Nucleus accumbens (tissue), 56 donors: ENCODE data around the gene ANO2.
A peak's percentile ranks its signal among the peaks of the same experiment; 100 is the strongest.
"Not testable (repeated sequence)": the region's sequence is repeated elsewhere in the genome, so short reads cannot be mapped to it uniquely, and the experiment has no call there.

Experiments used
- DNase-seq, 56 donors: peaks; one replicate each; lab custom pipeline; 2025; lab: John Stamatoyannopoulos, UW

ANO2 gene

DNA sequence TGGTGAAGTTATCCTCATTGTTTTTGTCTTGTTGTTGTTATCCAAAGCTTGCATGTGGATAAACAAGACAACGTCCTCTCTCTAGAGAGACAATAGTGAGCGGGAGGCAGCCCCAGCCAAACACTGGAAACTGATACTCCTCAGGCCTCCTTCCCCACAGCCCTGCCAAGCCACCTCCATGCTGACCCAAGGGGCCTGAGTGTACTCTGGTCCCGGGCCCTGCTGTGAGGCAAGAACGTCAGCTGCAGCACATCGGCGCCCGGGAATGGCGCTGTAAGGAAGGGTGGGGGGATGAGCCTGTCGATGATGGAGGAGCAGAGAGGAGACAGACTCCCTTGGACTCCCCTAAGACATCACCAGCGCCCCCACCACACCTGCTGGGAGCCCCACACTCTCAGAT is 83.6 kb downstream of the ANO2 start:
- no peak for DNase-seq

DNA sequence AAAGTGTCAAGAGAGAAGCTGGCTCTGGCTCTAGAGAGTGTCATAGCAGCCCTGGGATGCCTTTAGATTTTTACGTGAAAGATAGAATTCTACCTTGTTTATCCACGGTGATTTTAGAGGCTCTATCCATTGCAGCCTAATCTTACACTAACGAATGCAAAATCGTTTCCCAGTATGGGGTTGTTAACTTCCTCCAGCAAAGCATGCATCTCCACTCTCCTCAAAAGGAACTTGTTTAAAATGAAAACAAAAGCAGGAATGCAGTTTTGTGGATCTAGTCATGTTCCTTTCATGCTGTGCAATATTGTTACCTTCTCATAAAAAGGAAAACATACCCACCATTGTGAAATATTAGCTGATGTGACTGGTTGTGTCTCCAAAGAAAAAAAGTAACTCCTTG is 88.4 kb downstream of the ANO2 start:
- DNase-seq: no peak

DNA sequence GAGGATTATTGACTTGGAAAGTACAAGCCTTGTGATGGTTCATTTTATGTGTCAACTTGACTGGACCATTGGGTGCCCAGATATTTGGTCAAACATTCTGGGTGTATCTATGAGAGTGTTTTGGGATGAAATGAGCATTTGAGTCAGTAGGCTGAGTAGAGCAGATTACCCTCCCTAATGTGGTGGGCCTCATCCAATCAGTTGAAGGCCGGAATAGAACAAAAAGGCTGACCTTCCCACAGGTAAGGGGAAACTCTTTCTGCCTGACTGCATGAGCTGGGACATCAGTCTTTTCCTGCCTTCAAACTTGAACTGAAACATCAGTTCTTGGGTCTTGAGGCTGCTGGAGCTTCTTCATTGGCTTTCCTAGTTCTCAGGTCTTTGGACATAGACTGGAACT is 98.1 kb downstream of the ANO2 start:
- DNase-seq: no peak

DNA sequence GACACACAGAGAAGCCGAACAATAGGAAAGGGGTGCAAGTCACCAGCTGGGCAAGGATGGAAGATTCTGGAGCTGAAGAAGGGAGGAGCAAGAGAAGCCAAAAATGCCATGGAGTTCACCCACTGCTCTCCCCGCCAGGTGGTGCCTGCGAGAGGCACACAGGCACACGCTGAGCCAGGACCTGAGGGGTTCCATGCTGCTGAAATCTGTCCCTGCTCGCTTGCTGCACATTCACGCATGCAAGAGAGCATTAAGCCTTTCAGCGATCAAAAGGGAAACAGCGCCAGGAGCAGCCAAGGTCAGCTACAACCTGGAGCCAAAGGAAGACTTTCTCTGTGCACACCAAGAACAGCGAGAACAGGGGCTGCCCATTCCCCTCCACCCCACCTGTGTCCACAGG is 104.1 kb downstream of the ANO2 start:
- no peak for DNase-seq

DNA sequence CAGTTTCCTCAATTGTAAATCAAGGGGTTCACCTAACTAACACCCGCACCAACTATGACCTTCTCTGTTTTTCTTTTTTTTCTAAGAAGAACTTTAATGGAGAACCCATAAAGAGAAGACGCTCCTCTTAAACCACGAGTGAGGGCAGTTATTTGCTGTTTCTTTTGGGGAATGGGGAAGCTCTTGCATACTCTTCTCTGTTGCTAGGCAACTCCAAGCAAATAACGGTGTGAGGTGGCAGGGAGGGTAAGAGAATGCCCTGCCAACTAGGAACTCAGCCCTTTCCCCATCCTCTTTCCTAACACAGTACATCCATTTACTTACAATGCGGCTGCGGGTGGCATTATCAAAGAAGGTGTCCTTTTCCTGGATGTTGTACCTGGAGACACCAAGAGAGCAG is 114.9 kb downstream of the ANO2 start:
- DNase-seq: no peak

DNA sequence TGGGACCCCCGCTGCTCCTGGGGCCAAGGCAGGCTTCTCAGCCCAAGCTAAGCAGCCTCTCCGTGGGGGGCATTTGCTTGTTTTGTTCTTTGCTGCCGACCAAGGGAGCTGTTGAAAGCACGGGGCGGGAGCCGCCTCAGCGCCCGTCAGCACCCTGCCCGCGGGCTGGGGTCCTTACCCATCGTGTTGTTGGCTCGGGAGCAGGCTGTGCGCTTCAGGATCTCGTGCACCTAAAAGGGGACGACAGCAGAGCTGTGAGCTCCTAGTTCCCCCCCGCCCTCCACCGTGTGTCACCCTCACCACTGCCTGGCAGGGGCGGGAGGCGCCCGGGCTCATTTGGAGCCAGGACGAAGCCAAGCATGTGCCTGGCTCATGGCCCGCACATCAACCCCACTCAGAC is 117.5 kb downstream of the ANO2 start:
- no peak for DNase-seq

DNA sequence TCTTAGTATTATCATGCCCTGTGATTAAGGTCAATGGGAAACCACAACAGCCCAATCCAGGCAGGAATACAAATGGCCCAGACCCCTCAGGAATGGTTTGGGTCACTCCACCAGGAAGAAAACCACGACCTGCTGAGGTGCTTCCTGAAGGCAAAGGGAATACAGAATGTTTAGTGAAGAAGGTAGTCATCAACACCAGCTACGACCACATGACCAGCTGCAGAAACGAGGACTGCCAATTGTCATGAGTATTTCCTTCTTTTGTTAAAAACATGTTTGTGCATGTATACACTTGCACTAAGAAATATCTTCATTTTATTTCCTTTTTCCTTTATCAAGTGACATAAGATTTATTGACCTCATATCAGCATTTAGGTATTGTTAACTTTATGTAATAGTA is 119.3 kb downstream of the ANO2 start:
- not testable (repeated sequence) for DNase-seq

DNA sequence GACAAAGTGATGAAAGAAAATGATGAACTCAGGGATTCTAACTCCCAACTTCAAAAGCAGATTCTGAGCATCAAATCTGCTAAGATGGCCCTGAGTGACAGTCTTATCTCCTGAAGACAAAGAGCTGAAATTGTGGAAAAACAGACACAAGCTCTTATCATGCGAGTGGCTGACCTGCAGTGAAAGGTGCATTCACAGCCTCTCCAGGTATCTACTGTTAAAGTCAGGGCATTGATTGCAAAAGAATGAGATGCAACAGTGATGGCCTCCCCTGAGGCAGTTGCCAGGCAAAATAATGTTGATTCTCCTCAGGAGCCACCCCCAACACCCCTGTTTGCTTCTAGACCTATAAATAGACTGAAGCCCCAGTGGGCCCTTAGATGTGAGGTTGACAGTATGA is 126.2 kb downstream of the ANO2 start:
- not testable (repeated sequence) for DNase-seq

DNA sequence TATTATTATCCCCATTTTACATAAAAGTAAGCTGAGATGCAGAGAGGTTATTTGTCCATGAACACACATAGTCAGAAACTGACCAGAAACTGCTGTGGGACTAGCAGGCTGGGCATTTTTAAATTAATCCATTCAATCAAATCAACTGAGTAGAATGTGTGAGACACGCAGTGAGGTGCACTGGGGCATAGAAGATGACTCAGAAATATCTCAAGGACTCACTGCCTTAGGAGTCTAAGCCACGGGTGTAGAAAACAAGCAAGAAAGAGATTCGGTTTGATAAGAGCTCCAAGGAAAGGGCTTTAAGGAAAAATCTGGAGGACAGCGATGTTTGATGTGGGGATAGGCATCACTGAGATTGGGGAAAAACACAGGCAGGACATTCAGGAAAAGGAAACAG is 127.8 kb downstream of the ANO2 start:
- DNase-seq: no peak

DNA sequence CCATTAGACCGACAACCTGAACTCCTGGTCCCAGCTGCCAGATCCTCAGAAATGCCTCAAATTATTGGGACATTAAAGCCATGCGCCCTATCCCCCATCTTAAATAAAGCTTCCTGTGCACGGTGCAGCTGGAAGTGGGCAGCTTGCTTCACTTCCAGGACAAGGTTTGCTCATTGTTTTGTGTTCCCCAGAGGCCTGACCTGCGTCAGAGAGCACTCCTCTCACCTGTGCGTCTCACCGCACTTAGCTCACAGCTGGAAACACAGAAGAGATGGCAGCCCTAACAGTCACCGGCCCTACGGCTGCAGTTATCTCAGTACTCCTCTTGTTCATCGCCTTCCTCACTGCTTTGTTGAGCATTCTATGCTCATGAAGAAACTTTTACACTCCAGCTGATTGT is 135.5 kb downstream of the ANO2 start:
- no peak for DNase-seq

DNA sequence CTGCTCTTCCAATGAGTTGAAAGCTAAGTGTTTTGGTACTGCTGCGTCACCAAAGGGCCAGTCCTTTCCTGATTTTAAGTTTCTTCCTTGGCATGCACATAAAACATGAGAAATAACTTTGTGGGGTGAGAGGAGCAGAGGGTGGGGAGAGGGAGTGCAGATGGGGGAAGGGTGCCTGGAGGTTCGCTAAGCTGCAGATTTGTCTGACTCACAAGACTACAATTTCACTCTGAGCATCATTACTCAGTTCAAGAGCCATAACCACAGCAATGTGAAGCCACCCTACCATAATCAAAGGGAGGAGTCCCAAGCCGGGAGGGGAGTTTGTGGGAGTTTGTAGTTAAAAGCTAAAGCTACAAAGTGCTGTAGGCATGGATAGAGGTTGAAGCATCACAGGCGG is 136.1 kb downstream of the ANO2 start:
- DNase-seq: no peak

DNA sequence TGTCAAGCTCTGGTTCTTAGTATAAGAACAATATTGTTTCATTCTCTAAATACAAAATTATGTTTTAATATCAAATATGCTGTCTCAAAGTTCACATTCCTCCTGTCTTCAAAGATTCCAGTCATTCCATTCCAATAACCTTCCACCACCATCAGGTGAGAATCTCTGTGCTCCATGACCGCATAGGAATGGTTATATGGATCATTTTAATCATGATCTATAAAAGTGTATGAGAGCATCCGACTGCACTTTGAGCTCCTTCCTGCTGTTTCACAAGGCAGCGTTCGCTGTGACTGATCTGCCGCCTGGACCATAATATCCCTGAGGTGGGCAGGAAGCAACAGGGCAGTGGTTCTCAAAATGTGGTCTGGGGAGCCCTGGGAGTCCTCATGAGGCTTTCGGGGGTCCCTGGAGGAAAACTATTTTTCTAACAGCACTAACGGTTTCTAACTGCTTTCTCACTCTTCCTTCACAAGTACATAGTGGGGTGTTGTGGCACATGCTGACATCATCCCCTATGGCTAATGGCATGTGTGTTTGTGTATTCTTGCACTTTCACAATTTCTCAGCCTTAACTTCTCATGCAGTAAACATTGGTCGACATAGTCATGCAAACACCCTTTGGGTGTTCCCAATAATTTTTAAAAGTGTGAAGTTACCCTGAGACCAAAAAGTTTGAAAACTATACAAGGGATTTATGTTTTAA is 137.4 kb downstream of the ANO2 start:
- no peak for DNase-seq

DNA sequence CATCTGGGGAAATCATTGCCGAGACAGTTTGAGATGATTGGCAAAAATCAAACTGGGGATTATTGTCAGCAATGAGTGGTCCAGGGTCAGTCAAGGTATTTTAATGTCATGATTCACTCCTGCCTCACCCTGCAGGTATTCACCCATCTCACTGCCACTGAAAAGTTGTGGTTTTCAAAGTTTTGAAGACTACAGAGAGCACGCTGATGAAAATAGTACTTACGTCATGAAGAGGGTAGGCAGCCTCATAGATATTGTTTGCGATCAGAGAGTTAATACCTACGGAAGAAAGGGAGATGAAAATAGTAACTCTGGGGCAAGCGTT is 138.0 kb downstream of the ANO2 start:
- no peak for DNase-seq

DNA sequence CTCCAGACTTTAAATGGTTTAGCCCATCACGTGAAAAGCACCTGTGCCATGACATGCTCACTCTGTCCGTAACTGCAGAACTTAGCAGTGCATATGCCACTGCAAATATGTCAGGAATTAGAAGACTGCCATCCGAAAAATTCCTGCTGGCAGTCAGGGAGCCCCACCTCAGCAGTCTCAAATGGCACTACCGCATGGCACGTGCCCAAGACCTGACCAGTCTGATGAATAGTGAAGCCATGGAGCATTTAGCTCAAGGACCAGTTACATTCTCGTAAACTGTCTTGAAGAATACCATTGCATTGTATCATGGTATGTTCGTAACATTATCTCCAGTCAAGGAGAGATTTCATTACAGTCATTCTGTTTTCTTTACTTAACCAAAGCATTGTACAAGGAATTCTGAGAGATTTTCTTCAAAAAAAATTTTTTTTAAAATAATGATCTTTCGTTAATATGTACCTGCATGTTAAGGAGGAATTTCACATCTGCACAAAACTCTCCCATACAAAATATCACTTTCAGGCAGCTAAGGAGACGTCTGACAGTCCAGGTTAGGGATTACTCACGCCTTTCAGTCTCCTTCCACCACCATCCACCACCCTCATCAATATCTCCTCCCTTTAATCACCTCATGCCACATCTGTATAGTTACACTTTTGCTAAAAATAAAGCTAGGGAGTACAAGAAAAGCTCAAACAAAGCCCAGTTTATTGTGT is 138.5 kb downstream of the ANO2 start:
- DNase-seq: no peak

DNA sequence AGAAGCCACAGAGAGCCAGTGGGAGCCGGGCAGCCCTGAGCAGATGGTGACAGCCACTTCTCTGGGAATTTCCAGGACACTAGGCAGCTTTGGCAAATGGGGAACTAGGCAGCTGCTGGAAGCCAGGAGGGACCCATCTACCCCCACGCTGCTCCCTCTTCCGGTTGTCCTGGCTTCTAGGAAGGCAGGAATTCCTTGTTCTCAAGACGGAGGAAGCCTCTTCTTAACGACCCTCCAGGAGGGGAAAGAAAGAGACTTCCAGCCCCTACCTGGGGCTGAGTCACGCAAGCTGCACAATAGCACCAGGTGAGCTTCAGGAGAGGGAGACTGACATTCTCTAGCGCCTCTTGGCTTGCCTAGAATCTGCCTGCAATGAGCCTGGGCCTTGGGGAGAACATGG is 141.5 kb downstream of the ANO2 start:
- no peak for DNase-seq

DNA sequence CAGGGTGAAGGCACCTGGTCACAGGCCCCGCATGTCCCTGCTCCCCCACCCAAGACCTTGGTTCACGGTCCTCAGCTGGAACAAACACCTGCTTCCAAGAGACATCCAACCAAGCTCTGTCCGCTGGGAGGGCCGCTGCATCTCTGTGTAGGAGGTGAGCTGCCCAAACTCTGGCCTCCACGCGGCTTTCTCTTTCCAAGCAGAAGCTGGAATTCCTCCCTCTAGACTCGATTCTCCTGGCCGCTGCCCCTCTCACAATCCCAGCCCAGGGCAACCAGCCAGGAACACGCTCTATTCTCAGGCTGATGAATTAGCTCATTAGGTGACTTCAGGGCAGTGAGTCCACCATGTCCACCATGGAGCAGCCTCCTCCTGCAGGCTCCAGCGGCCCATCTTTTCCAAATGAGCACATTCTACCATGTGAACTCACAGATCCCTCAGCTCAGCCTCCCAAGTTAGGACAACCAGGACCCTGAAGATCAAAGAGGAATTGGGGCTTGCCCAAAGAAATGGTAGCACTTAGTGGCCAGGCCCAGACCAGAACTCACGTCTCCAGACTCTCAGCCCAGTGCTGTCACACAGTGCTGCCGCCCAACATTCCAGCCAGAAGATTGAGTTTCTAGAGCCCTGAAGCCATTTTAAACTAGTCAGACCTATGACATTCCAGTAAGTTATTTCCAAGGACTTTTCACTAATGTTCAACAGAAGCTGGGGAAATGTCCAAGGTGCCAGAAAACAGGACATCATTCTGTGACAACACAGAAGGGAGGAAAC is 146.6 kb downstream of the ANO2 start:
- DNase-seq: peak in 1 of 56 donors; percentile 7

DNA sequence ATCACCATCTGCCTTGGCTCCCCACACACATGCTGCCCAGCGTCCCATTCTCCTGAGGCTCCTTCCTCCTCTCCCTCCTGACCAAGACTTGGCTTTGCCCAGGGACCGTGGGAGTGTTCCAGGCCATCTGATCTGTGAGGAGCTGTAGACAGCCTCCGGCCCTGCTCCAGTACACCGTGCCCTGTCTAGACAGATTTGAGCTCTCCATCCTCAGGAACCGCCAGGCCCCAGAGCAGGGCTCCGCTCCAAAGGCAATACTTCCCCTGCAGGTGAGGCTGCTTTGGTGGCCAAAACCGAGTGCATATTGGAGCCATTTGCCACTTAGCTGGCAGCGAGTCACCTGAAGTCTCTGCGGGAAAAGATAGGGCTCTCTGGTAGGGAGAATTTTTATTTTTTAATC is 147.4 kb downstream of the ANO2 start:
- DNase-seq: no peak

DNA sequence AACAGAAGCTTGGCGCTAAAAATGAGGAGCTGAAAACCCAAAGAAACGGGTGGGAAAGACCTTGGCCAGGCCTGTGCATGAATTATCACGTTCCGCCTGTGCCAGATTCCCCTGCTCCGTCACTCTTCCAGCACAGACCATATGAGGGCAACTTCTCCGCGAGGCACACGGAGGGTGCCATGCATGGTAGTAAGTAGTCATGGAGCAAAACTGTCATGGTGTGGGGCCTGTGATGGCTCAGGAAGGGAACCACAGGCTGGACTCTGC is 148.2 kb downstream of the ANO2 start:
- no peak for DNase-seq

DNA sequence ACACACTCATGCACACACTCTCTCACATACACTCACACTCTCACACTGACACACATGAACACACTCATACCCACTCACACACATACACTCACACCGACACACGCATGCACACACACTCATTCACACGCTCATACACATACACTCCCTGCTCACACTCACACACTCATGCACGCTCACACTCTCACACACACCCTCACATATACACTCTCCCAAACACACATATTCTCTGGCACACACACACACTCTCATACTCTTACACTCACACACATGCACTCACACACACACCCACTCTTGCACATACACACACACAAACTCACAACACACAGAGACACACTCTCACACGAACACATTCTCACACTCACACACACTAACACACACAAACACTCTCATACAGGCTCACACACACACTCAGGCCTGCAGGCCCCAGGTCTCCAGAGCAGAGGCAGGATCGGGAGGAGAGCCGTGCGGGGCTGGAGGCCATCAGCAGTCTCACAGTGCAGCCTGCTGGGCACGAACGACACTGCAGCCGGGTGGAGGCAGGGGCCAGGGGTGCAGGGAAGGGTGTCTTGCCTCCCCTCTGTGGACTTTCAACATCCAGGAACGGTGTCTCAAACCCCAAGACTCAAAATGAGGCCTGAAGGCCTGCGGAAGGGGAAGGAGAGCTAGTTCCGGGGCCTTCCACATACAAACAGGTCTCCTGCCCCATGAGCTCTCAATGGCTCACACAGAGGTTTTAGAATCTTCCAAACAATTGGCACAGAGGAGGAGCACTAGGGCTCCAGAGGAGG is 148.7 kb downstream of the ANO2 start:
- DNase-seq: no peak

DNA sequence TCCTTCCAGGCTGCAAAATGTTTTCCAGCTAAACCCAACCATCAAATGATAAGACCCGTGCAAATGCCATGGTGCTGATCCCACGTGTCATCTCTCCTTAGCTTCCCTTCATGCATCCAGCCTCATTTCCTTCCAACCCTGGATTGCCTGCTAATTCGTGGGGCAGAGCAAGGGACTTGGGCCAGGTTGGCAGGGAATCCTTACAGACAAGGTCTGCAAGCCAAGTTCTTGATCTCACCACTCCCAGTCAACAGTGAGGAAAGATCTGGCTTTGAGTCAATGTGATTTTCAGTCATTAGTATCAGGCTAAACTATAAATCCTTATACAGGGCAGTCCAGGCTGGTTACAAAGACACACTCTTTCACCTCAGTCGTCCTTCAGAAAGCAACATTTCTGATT is 150.9 kb downstream of the ANO2 start:
- no peak for DNase-seq

DNA sequence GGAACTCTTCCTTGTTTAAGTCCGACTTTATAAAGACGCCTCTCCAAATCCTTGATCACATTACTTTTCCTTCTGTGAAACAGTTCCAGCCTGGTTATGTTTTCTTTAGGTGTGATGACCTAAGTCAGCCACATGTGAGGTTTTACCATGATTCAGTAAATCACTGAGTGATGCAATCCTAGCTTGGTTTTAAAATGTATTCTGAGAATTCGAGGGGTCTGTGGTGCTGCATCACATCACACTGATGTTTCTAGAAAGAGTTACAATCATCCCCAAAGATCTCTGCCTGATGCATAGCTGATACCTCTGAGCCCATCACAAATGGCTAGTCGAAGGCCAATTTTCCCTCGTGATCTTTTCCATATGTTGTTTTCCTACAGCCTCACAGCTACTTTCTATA is 152.7 kb downstream of the ANO2 start:
- no peak for DNase-seq
